IMR-90 (cell line): ENCODE data around the gene PRRT2. TPM values are rescaled to one million over a fixed set of nuclear protein-coding genes. Genes with fewer than 3 reads are reported as not detected.

ENCODE experiments used
- ATAC-seq: fragments of 200-7000 bp; cut with Tn5 transposase; 2 replicates; pipeline ENCODE4 v1.9.1; 2020; ENCODE audit warnings: low read depth, mild to moderate bottlenecking, moderate library complexity
- BruUV-seq: library from RNA; stranded (reverse); fragments of 400-500 nt; replicated peaks from 2 replicates; lab custom pipeline; 2021; lab: Mats Ljungman, UMichigan
- CTCF ChIA-PET: fragments of 300-600 bp; formaldehyde crosslinking; extraction: SDS; loops from one replicate; lab custom pipeline; 2021; ENCODE audit warnings: antibody characterized with exemption; lab: Yijun Ruan, JAX
- POLR2A ChIA-PET: fragments of 300-600 bp; sonication (Branson Sonifier 250); formaldehyde crosslinking; loops from one replicate; lab custom pipeline; 2022; ENCODE audit warnings: antibody characterized with exemption; ENCODE audit not compliant: unreplicated experiment; lab: Charles Lee
- DNase-seq: peaks from one replicate; pipeline ENCODE4 v3.0.0; 2013
- H2AFZ ChIP-seq: replicated peaks from 2 replicates; pipeline ENCODE3; 2013; ENCODE audit warnings: low read length, mild to moderate bottlenecking; ENCODE audit not compliant: poor library complexity
- H2AK5ac ChIP-seq: 2 replicates; pipeline ENCODE4 v1.6.1; 2013; ENCODE audit warnings: low read depth, low read length, inconsistent platforms
- H2AK9ac ChIP-seq: replicated peaks from 2 replicates; pipeline ENCODE3; 2013; ENCODE audit warnings: mild to moderate bottlenecking, low read depth, low read length, moderate library complexity; ENCODE audit not compliant: poor library complexity
- H2BK120ac ChIP-seq: 2 replicates; pipeline ENCODE4 v1.6.1; 2013; ENCODE audit warnings: low read depth, low read length, inconsistent platforms
- H2BK15ac ChIP-seq: 3 replicates; pipeline ENCODE4 v1.6.1; 2013; ENCODE audit warnings: low read depth, low read length, inconsistent platforms
- H2BK20ac ChIP-seq: 2 replicates; pipeline ENCODE4 v1.6.1; 2013; ENCODE audit warnings: low read depth, mild to moderate bottlenecking, inconsistent platforms, low read length, moderate library complexity
- H2BK5ac ChIP-seq: 2 replicates; pipeline ENCODE4 v1.6.1; 2013; ENCODE audit warnings: mild to moderate bottlenecking, low read depth, low read length, inconsistent platforms; ENCODE audit not compliant: poor library complexity, severe bottlenecking
- H3K14ac ChIP-seq: replicated peaks from 2 replicates; pipeline ENCODE4 v1.6.1; 2013; ENCODE audit warnings: low read depth, low read length, inconsistent platforms
- H3K18ac ChIP-seq: 2 replicates; pipeline ENCODE4 v1.6.1; 2013; ENCODE audit warnings: low read depth, low read length, control low read depth
- H3K23ac ChIP-seq: 2 replicates; pipeline ENCODE4 v1.6.1; 2013; ENCODE audit warnings: low read depth, low read length, inconsistent platforms
- H3K27ac ChIP-seq: 2 replicates; pipeline ENCODE4 v1.5.1; 2013; ENCODE audit warnings: mild to moderate bottlenecking, control low read depth, low read length; ENCODE audit not compliant: insufficient read depth
- H3K27me3 ChIP-seq: 2 replicates; pipeline ENCODE4 v1.6.1; 2013; ENCODE audit warnings: low read length; ENCODE audit not compliant: control insufficient read depth, insufficient read depth
- H3K36me3 ChIP-seq: 2 replicates; pipeline ENCODE4 v1.6.1; 2013; ENCODE audit warnings: low read length, mixed read lengths; ENCODE audit not compliant: control insufficient read depth, insufficient read depth
- H3K4ac ChIP-seq: 2 replicates; pipeline ENCODE4 v1.6.1; 2013; ENCODE audit warnings: low read depth, low read length, inconsistent platforms
- H3K4me1 ChIP-seq: 2 replicates; pipeline ENCODE4 v1.6.1; 2013; ENCODE audit warnings: low read length, mixed read lengths; ENCODE audit not compliant: control insufficient read depth, insufficient read depth
- H3K4me2 ChIP-seq: 2 replicates; pipeline ENCODE4 v1.6.1; 2013; ENCODE audit warnings: low read depth, mild to moderate bottlenecking, control low read depth, low read length, moderate library complexity
- H3K4me3 ChIP-seq: 2 replicates; pipeline ENCODE4 v1.5.1; 2013; ENCODE audit warnings: low read depth, mild to moderate bottlenecking, control low read depth, low read length, moderate library complexity; ENCODE audit not compliant: insufficient read depth
- H3K56ac ChIP-seq: 2 replicates; pipeline ENCODE4 v1.6.1; 2013; ENCODE audit warnings: low read length, inconsistent platforms; ENCODE audit not compliant: insufficient read depth; ENCODE audit errors: extremely low read depth
- H3K79me1 ChIP-seq, 2 experiments: 2 replicates each; pipeline ENCODE4 v1.6.1; 2013; ENCODE audit warnings: low read length in 2 of 2, inconsistent platforms in 1 of 2, low read depth in 1 of 2
- H3K9ac ChIP-seq: 2 replicates; pipeline ENCODE4 v1.6.1; 2013; ENCODE audit warnings: low read depth, low read length, control low read depth
- H3K9me1 ChIP-seq: 2 replicates; pipeline ENCODE4 v1.6.1; 2013; ENCODE audit warnings: low read length, inconsistent platforms; ENCODE audit not compliant: insufficient read depth
- H3K9me3 ChIP-seq: 2 replicates; pipeline ENCODE4 v1.6.1; 2013; ENCODE audit warnings: low read length; ENCODE audit not compliant: control insufficient read depth, insufficient read depth
- H4K20me1 ChIP-seq: 2 replicates; pipeline ENCODE4 v1.6.1; 2013; ENCODE audit warnings: low read length, inconsistent platforms; ENCODE audit not compliant: insufficient read depth
- H4K5ac ChIP-seq: 2 replicates; pipeline ENCODE4 v1.6.1; 2013; ENCODE audit warnings: mild to moderate bottlenecking, low read depth, low read length, control low read depth
- H4K8ac ChIP-seq, 2 experiments: 2 replicates each; pipeline ENCODE4 v1.6.1; 2013; ENCODE audit warnings: low read depth in 2 of 2, low read length in 2 of 2, control low read depth in 1 of 2, inconsistent platforms in 1 of 2
- H4K91ac ChIP-seq: 2 replicates; pipeline ENCODE4 v1.6.1; 2013; ENCODE audit warnings: low read depth, low read length, inconsistent platforms; ENCODE audit not compliant: insufficient read depth
- CHD1 ChIP-seq: IDR thresholded peaks from 2 replicates; pipeline ENCODE4 v1.6.1; 2012; ENCODE audit warnings: low read depth, low read length, improper control_type of control experiment
- FOS ChIP-seq: fragments of 150-350 bp; IDR thresholded peaks from 2 replicates; pipeline ENCODE4 v1.6.1; 2016; ENCODE audit warnings: low read depth, low read length
- MAFK ChIP-seq: IDR thresholded peaks from 2 replicates; pipeline ENCODE4 v1.6.1; 2012; ENCODE audit warnings: low read depth, low read length, improper control_type of control experiment
- MAZ ChIP-seq: IDR thresholded peaks from 2 replicates; pipeline ENCODE4 v1.6.1; 2012; ENCODE audit warnings: low read depth, mild to moderate bottlenecking, low read length, improper control_type of control experiment, moderate library complexity, borderline replicate concordance
- MXI1 ChIP-seq: IDR thresholded peaks from 2 replicates; pipeline ENCODE4 v1.6.1; 2012; ENCODE audit warnings: low read depth, mild to moderate bottlenecking, low read length, moderate library complexity, borderline replicate concordance
- POLR2A ChIP-seq: IDR thresholded peaks from 2 replicates; pipeline ENCODE4 v1.6.1; 2012; ENCODE audit warnings: mild to moderate bottlenecking, low read depth, low read length
- RAD21 ChIP-seq: IDR thresholded peaks from 2 replicates; pipeline ENCODE4 v1.6.1; 2012; ENCODE audit warnings: low read length, improper control_type of control experiment
- RCOR1 ChIP-seq: IDR thresholded peaks from 2 replicates; pipeline ENCODE4 v1.6.1; 2012; ENCODE audit warnings: mild to moderate bottlenecking, low read length, improper control_type of control experiment; ENCODE audit not compliant: insufficient replicate concordance
- RFX5 ChIP-seq: IDR thresholded peaks from 2 replicates; pipeline ENCODE4 v1.8.0; 2012; ENCODE audit warnings: low read depth, mild to moderate bottlenecking, low read length, moderate library complexity
- SMC3 ChIP-seq: fragments of 150-350 bp; IDR thresholded peaks from 2 replicates; pipeline ENCODE4 v1.6.1; 2016; ENCODE audit warnings: low read depth, mild to moderate bottlenecking, antibody characterized with exemption, low read length, moderate library complexity
- WGBS, 2 experiments: methylation state at CpG; one replicate each; pipeline versions ENCODE4 v1.1.5 to v1.1.7; 2013; ENCODE audit warnings: missing lambda C conversion rate in 2 of 2; ENCODE audit not compliant: insufficient read length in 1 of 2; ENCODE audit errors: extremely low coverage in 2 of 2; 5-methylcytosine and 5-hydroxymethylcytosine counted together
- dilution Hi-C: fragments of 300-500 bp; cut with HindIII; formaldehyde crosslinking; loops from one replicate; pipeline ENCODE4 v1.14.3; 2018; ENCODE audit warnings: low sequenced_read_pairs; ENCODE audit not compliant: unreplicated experiment
- in situ Hi-C: fragments of 300-500 bp; cut with MboI; formaldehyde crosslinking; loops from 3 replicates; pipeline ENCODE4 v1.14.3; 2019; ENCODE audit warnings: low sequenced_read_pairs, inconsistent platforms, mixed read lengths
- intact Hi-C: fragments of 100-400 bp; cut with micrococcal nuclease; formaldehyde crosslinking; loops from 2 replicates; pipeline ENCODE4 v1.10.0; 2022
- polyA plus RNA-seq, 3 experiments: library from polyadenylated mRNA; depleted of rRNA; stranded (reverse); fragments of >200 nt; gene quantifications; 2 replicates each; pipeline ENCODE4 v1.2.3, GENCODE V29; 2012; ENCODE audit warnings: low replicate concordance in 1 of 3
- total RNA-seq: library from RNA; depleted of rRNA; stranded (reverse); fragments of >200 nt; gene quantifications from 2 replicates; pipeline ENCODE4 v1.2.3, GENCODE V29; 2012
- TF ChIP-seq, protein P1 (sequence below): fragments of 150-350 bp; IDR thresholded peaks from 2 replicates; pipeline ENCODE4 v1.6.1; 2017; ENCODE audit warnings: mild to moderate bottlenecking, antibody characterized with exemption, low read length, low read depth
- TF ChIP-seq, protein P2 (sequence below): fragments of 150-350 bp; IDR thresholded peaks from 2 replicates; pipeline ENCODE4 v1.6.1; 2016; ENCODE audit warnings: low read depth, mild to moderate bottlenecking, low read length, moderate library complexity, borderline replicate concordance

Gene PRRT2
- total and polyA plus RNA-seq, 2 of the 4 experiments (the other 2 are of a cell fraction) = 0.90 to 10.5 TPM

DNA sequence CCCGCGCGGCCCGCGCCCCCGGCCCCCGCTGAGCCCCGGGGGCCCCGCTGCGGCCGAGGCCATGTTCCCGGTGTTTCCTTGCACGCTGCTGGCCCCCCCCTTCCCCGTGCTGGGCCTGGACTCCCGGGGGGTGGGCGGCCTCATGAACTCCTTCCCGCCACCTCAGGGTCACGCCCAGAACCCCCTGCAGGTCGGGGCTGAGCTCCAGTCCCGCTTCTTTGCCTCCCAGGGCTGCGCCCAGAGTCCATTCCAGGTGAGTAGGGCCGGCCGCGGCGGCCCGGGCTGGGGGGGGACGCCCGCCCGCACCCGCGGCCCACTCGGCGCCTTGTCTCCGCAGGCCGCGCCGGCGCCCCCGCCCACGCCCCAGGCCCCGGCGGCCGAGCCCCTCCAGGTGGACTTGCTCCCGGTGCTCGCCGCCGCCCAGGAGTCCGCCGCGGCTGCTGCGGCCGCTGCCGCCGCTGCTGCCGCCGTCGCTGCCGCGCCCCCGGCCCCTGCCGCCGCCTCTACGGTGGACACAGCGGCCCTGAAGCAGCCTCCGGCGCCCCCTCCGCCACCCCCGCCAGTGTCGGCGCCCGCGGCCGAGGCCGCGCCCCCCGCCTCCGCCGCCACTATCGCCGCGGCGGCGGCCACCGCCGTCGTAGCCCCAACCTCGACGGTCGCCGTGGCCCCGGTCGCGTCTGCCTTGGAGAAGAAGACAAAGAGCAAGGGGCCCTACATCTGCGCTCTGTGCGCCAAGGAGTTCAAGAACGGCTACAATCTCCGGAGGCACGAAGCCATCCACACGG, 5.2 kb upstream of the PRRT2 start (continued):
- no peak for TF ChIP-seq RCOR1
- TF ChIP-seq FOS = no peak
- TF ChIP-seq RAD21 = no peak

DNA sequence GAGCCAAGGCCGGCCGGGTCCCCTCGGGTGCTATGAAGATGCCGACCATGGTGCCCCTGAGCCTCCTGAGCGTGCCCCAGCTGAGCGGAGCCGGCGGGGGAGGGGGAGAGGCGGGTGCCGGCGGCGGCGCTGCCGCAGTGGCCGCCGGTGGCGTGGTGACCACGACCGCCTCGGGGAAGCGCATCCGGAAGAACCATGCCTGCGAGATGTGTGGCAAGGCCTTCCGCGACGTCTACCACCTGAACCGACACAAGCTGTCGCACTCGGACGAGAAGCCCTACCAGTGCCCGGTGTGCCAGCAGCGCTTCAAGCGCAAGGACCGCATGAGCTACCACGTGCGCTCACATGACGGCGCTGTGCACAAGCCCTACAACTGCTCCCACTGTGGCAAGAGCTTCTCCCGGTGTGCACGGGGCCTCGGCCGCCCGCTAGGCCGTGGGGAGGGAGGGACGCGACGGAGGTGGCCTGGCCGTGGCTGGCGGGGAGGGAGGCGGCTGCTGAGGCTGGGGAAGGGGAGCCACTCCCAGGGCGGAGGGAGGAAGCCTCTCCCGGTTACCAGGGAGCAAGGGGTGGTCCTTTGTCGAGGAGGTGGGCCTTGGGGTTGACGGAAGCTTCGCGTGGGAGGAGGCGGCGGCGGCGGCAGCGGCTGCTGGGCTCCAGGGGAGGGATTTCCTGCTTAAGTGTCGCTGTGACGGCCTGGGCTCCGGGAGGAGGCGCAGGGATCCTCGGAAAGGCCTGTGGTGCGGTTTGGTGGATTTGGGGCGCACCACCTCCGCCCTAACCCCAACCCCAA, 4.4 kb upstream of the PRRT2 start:
- peak overlapping the region; percentile 79 for H2AFZ ChIP-seq
- H2BK120ac ChIP-seq = peak overlapping the region; percentile 48
- H3K4me2 ChIP-seq = peak overlapping the region; percentile 96
- H3K9me3 ChIP-seq = no peaks in the 10 kb centered on the region
- H4K8ac ChIP-seq = peak overlapping the region; percentile 2 to 82; a peak in 2 of 4 replicates
- peak overlapping the region; percentile 73 for H3K56ac ChIP-seq
- peak overlapping the region; percentile 79 for H3K18ac ChIP-seq
- H3K23ac ChIP-seq = peak overlapping the region; percentile 96
- 0 out of 2 replicates have a peak, but pooled peaks cover 3% of the 10 kb centered on the region for H3K9me1 ChIP-seq
- H2AK9ac ChIP-seq = peak overlapping the region; percentile 95
- in situ Hi-C loops (no loop called here), intact Hi-C loops (loop anchor here (1.0 kb wide), 1 partner anchor 41 kb away; no protein-coding TSS in a partner anchor), dilution Hi-C loops (no loop called here)
- POLR2A ChIA-PET = no interaction called here
- no peaks in the 10 kb centered on the region for H3K27me3 ChIP-seq
- H2BK15ac ChIP-seq = no peak overlapping the region; the same call in 2 of the 3 replicates
- TSS peak; percentile 60 for BruUV-seq
- ATAC-seq (peak; percentile 22), DNase-seq (peak; percentile 91)
- CTCF ChIA-PET = interaction anchor here (0.5 to 2.4 kb wide), 4 partner anchors 9 to 1317 kb away, joined by 3 to 10 read pairs (median 4); partner anchors contain the start of genes KIF22 and PAGR1
- H3K14ac ChIP-seq = peak overlapping the region; percentile 90
- H4K20me1 ChIP-seq = peaks cover 30% of the 10 kb centered on the region
- peak overlapping the region; percentile 88 for H2BK5ac ChIP-seq
- peaks cover 20% of the 10 kb centered on the region for H3K4me1 ChIP-seq
- no peak overlapping the region for H2BK20ac ChIP-seq
- H3K79me1 ChIP-seq = peaks cover 6 to 35% of the 10 kb centered on the region in 2 experiments; a peak in 3 of 4 replicates
- H3K36me3 ChIP-seq = peaks cover 14% of the 10 kb centered on the region
- peak overlapping the region; percentile 91 for H3K27ac ChIP-seq
- H4K91ac ChIP-seq = peak overlapping the region; percentile 86
- 0% methylated on average over 35 of the region's 69 CpGs; no CpG with 5 or more reads in 1 of the 2 experiments for WGBS, 2 experiments
- peak overlapping the region; percentile 91 for H3K4ac ChIP-seq
- H4K5ac ChIP-seq = peak overlapping the region; percentile 76
- H3K9ac ChIP-seq = peak overlapping the region; percentile 85
- H3K4me3 ChIP-seq = peak overlapping the region; percentile 62
- H2AK5ac ChIP-seq = peak overlapping the region; percentile 89
- peak; percentile 71 for TF ChIP-seq MAZ
- TF ChIP-seq POLR2A = no peak
- TF ChIP-seq MXI1 = peak; percentile 90
- no peak for TF ChIP-seq RCOR1
- TF ChIP-seq RFX5 = no peak
- TF ChIP-seq CHD1 = no peak
- TF ChIP-seq, protein P1, sequence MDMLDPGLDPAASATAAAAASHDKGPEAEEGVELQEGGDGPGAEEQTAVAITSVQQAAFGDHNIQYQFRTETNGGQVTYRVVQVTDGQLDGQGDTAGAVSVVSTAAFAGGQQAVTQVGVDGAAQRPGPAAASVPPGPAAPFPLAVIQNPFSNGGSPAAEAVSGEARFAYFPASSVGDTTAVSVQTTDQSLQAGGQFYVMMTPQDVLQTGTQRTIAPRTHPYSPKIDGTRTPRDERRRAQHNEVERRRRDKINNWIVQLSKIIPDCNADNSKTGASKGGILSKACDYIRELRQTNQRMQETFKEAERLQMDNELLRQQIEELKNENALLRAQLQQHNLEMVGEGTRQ = peak; percentile 70
- peak; percentile 46; the same call in 1 of the 2 replicates for TF ChIP-seq SMC3
- TF ChIP-seq, protein P2, sequence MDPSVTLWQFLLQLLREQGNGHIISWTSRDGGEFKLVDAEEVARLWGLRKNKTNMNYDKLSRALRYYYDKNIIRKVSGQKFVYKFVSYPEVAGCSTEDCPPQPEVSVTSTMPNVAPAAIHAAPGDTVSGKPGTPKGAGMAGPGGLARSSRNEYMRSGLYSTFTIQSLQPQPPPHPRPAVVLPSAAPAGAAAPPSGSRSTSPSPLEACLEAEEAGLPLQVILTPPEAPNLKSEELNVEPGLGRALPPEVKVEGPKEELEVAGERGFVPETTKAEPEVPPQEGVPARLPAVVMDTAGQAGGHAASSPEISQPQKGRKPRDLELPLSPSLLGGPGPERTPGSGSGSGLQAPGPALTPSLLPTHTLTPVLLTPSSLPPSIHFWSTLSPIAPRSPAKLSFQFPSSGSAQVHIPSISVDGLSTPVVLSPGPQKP = no peak
- TF ChIP-seq MAFK = no peak
